Cardiac septum (tissue), 1 donor: ENCODE measurements around the gene CYP19A1. TPM values are rescaled to one million over a fixed set of nuclear protein-coding genes. Genes with fewer than 3 reads are reported as not detected.

Experiments used
- DNase-seq: peaks from one replicate; pipeline ENCODE4 v3.0.0-alpha.2; 2020; ENCODE audit warnings: low spot score
- intact Hi-C: fragments of 100-400 bp; cut with DNase I; formaldehyde crosslinking; loops from one replicate; pipeline ENCODE4 v1.14.0; 2022
- total RNA-seq: library from RNA; stranded (reverse); fragmentation: NEBNext Ultra II Directional; extraction: Animal tissue kit (Norgen Biotek cat#: 25700); gene quantifications from one replicate; pipeline ENCODE4 v1.2.1, GENCODE V29; 2021
- donor health status: DM: no; HTN: no; CAD: no.

The CYP19A1 gene
- total RNA-seq, 1 donor from 2014 or later = 0.40 TPM

GRCh38 chr15:51366071-51366470 is 27.7 kb upstream of the CYP19A1 start:
- intact Hi-C loops = no loop called here
- no peak for DNase-seq

GRCh38 chr15:51365417-51365816 is 27.0 kb upstream of the CYP19A1 start:
- intact Hi-C loops = no loop called here
- DNase-seq = no peak

- DNase-seq = no peak
- intact Hi-C loops = no loop called here
These were observed 25.0 kb upstream of the CYP19A1 start for GRCh38 chr15:51363383-51363782.

- intact Hi-C loops = no loop called here
- DNase-seq = no peak
These were observed 21.6 kb upstream of the CYP19A1 start for GRCh38 chr15:51359981-51360380.

GRCh38 chr15:51356983-51357382 is 18.6 kb upstream of the CYP19A1 start:
- no peak for DNase-seq
- intact Hi-C loops = no loop called here

GRCh38 chr15:51356147-51356546 is 17.8 kb upstream of the CYP19A1 start:
- intact Hi-C loops = no loop called here
- no peak for DNase-seq

GRCh38 chr15:51355096-51355495 is 16.7 kb upstream of the CYP19A1 start:
- no peak for DNase-seq
- intact Hi-C loops = no loop called here

- no peak for DNase-seq
- intact Hi-C loops = no loop called here
These were observed 15.6 kb upstream of the CYP19A1 start for GRCh38 chr15:51353976-51354375.

- intact Hi-C loops = no loop called here
- DNase-seq = no peak
These were observed 12.3 kb upstream of the CYP19A1 start for GRCh38 chr15:51350723-51351122.

GRCh38 chr15:51349156-51349844 is 10.9 kb upstream of the CYP19A1 start:
- intact Hi-C loops = no loop called here
- DNase-seq = no peak

- intact Hi-C loops = no loop called here
- no peak for DNase-seq
These were observed 10.3 kb upstream of the CYP19A1 start for GRCh38 chr15:51348688-51349087.

- no peak for DNase-seq
- intact Hi-C loops = no loop called here
These were observed 7.7 kb upstream of the CYP19A1 start for GRCh38 chr15:51346136-51346535.

GRCh38 chr15:51343466-51343865 is 5.1 kb upstream of the CYP19A1 start:
- intact Hi-C loops = no loop called here
- no peak for DNase-seq

GRCh38 chr15:51342227-51342999 is 4.0 kb upstream of the CYP19A1 start:
- intact Hi-C loops = no loop called here
- DNase-seq = no peak

- DNase-seq = peak; percentile 82
These were observed 3.2 kb upstream of the CYP19A1 start, which contains the start of gene GLDN for GRCh38 chr15:51341366-51342226. TSS of gene GLDN (plus strand) at chr15:51341655. CDS start at chr15:51341685, 30 bp downstream.

GRCh38 chr15:51335538-51336410 is 2.6 kb downstream of the CYP19A1 start:
- DNase-seq = no peak
- intact Hi-C loops = no loop called here

More at GRCh38 chr15:51341366-51342226, 3.2 kb upstream of the CYP19A1 start, which contains the start of gene GLDN:
- intact Hi-C loops = no loop called here

- no peak for DNase-seq
- intact Hi-C loops = no loop called here
These were observed 3.3 kb downstream of the CYP19A1 start for GRCh38 chr15:51335087-51335486.

GRCh38 chr15:51334011-51334451 is 4.4 kb downstream of the CYP19A1 start:
- DNase-seq = no peak
- intact Hi-C loops = no loop called here

- no peak for DNase-seq
- intact Hi-C loops = no loop called here
These were observed 4.8 kb downstream of the CYP19A1 start for GRCh38 chr15:51333571-51333970.
